Natural killer cell (primary cell): ENCODE measurements around the gene BEND7. TPM values are rescaled to one million over a fixed set of nuclear protein-coding genes. Genes with fewer than 3 reads are reported as not detected.
A peak's percentile ranks its signal among the peaks of the same experiment; 100 is the strongest.

Source experiments
- ATAC-seq, 3 donors: fragments of 150-1000 bp in 2 of 3; fragments of 200-7000 bp in 1 of 3; cut with Tn5 transposase; 1 replicate in 1 of 3; 2 replicates in 2 of 3; pipeline ENCODE4 v1.10.0; 2021; ENCODE audit warnings: mild to moderate bottlenecking in 2 of 3, moderate library complexity in 2 of 3
- DNase-seq, 2 donors: peaks; one replicate each; pipeline versions ENCODE4 v3.0.0 to v3.0.0-alpha.2; 2013 to 2021; ENCODE audit warnings: mixed read lengths in 1 of 2
- H3K27ac ChIP-seq: one replicate; pipeline ENCODE4 v1.5.1; 2013; ENCODE audit warnings: mild to moderate bottlenecking, low read length
- H3K27me3 ChIP-seq: one replicate; pipeline ENCODE4 v1.6.1; 2013; ENCODE audit warnings: low read length; ENCODE audit not compliant: control insufficient read depth, insufficient read depth
- H3K36me3 ChIP-seq: one replicate; pipeline ENCODE4 v1.6.1; 2013; ENCODE audit warnings: low read length; ENCODE audit not compliant: control insufficient read depth, insufficient read depth
- H3K4me1 ChIP-seq: one replicate; pipeline ENCODE4 v1.6.1; 2013; ENCODE audit warnings: low read length; ENCODE audit not compliant: control insufficient read depth, insufficient read depth
- H3K4me3 ChIP-seq: one replicate; pipeline ENCODE4 v1.5.1; 2013; ENCODE audit warnings: low read length
- H3K9me3 ChIP-seq: one replicate; pipeline ENCODE4 v1.6.1; 2013; ENCODE audit warnings: low read length; ENCODE audit not compliant: control insufficient read depth, insufficient read depth
- H3K27ac Mint-ChIP-seq, 2 donors: one replicate each; pipeline ENCODE4 v1.8.0; 2022; ENCODE audit warnings: mild to moderate bottlenecking in 2 of 2, mixed read lengths in 2 of 2, moderate library complexity in 1 of 2
- H3K27me3 Mint-ChIP-seq, 2 donors: one replicate each; pipeline ENCODE4 v1.8.0; 2022; ENCODE audit warnings: low read depth in 2 of 2, mixed read lengths in 2 of 2
- H3K36me3 Mint-ChIP-seq: one replicate; pipeline ENCODE4 v1.8.0; 2022; ENCODE audit warnings: mixed read lengths
- H3K4me1 Mint-ChIP-seq, 2 donors: one replicate each; pipeline ENCODE4 v1.8.0; 2022; ENCODE audit warnings: mixed read lengths in 2 of 2
- H3K4me3 Mint-ChIP-seq: one replicate; pipeline ENCODE4 v1.8.0; 2022; ENCODE audit warnings: mild to moderate bottlenecking, moderate library complexity, mixed read lengths
- H3K9me3 Mint-ChIP-seq, 2 donors: one replicate each; pipeline ENCODE4 v1.8.0; 2022; ENCODE audit warnings: mixed read lengths in 2 of 2
- WGBS: methylation state at CpG from one replicate; pipeline ENCODE4 v1.1.7; 2013; ENCODE audit warnings: missing lambda C conversion rate; ENCODE audit not compliant: insufficient coverage; 5-methylcytosine and 5-hydroxymethylcytosine counted together
- intact Hi-C: fragments of 100-400 bp; cut with micrococcal nuclease; formaldehyde crosslinking; loops from one replicate; pipeline ENCODE4 v1.14.2; 2022
- total RNA-seq, 4 donors: library from RNA; stranded (reverse); fragments of 120-200 nt in 1 of 4; gene quantifications; one replicate each; pipeline versions ENCODE4 v1.2.3 to v1.2.4, GENCODE V29; 2013 to 2022
- TF ChIP-seq, protein P1 (sequence below): fragments of 200-600 bp; IDR thresholded peaks from one replicate; pipeline ENCODE4 v1.8.0; 2022; ENCODE audit warnings: antibody characterized with exemption

The BEND7 gene
- total RNA-seq, result under 1 TPM in 1 of 3 donors, not detected in 2; 0.38 TPM
- 0.43 TPM for total RNA-seq (2013)

DNA sequence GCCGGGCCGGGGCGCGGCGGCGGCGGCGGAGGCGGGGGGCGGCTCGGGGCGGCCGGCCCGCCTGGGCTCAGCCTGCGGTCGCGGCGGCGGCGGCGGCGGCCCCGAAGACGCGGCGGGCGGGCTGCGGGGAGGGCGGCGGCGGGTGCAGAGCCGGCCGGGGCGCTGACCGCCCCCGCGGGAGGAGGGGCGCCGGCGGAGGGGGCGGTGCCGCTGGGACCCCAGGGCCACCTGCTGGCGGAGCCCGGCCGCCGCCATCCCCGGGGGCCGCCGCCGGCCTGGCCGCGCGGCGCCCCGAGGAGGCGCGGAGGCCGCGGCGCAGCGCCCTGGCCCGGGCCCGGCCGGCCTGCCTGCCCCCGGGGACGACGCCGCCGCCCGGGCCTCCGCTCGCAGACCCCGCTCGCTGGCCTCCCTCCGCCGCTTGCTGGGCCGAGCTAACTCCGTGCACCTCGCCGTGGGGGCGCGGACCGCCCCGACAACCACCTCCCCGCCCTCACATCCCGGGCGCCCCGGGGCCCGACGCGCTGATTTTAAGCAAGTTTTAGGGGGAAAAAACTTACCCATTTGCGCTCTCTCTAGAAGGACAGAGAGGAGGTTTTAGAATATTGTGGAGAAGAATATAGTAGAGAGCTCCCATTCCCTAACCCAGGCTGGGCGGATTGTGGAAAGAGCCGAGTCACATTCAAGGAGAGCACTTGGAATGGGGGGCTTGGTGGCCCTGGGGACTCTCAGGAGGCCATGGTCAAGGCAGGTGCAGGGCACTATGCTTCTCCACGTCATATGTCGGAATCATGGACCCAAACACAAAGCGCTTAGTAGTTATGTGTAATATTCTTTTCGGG is at the start of gene BEND7:
TSS of gene BEND7 (minus strand) at position 140 of the 839 bp plus-strand sequence. CDS start 481 bp downstream, outside the sequence.
- Histone ChIP-seq H3K27ac (no peak within 1 kb of the TSS), H3K4me3 (no peak within 1 kb of the TSS)
- 4% methylated on average over 92 of the region's 98 CpGs for whole genome bisulfite sequencing

DNA sequence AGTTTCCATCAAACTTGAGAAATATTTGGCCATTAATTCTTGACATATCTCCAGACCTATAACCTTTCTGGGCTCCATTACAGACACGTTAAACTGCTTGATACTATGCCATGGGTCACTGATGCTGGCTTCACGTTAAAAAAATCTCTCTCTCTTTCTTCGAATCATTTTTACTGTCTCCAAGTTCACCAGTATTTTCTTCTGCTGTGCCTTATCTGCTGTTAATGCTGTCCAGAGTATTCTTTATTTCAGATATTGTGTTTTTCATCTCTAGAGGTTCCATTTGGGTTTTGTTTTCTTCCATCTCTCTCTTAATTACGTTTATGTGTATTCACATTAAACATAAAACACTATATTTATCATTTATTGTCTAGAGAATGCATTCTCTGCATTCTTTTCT is 45.1 kb upstream of the BEND7 start:
- H3K36me3 ChIP-seq, result no peaks in the 10 kb centered on the region
- 83% methylated on average over 4 of the region's 4 CpGs for WGBS

More for the DNA sequence above, at the start of gene BEND7:
- Histone ChIP-seq H3K36me3 (no peaks in the 10 kb centered on the region), H3K27me3 (peaks cover 32% of the 10 kb centered on the region), H3K4me1 (peaks cover 7% of the 10 kb centered on the region), H3K9me3 (no peaks in the 10 kb centered on the region)
- ATAC-seq (peak; percentile 37 to 67 (median 38)), DNase-seq (no peak)
- intact Hi-C loops, result no loop called here
- peak within 1 kb of the TSS; percentile 80 for H3K4me3 Mint-ChIP-seq
- H3K27ac Mint-ChIP-seq, result no peak within 1 kb of the TSS
- TF ChIP-seq, protein P1, sequence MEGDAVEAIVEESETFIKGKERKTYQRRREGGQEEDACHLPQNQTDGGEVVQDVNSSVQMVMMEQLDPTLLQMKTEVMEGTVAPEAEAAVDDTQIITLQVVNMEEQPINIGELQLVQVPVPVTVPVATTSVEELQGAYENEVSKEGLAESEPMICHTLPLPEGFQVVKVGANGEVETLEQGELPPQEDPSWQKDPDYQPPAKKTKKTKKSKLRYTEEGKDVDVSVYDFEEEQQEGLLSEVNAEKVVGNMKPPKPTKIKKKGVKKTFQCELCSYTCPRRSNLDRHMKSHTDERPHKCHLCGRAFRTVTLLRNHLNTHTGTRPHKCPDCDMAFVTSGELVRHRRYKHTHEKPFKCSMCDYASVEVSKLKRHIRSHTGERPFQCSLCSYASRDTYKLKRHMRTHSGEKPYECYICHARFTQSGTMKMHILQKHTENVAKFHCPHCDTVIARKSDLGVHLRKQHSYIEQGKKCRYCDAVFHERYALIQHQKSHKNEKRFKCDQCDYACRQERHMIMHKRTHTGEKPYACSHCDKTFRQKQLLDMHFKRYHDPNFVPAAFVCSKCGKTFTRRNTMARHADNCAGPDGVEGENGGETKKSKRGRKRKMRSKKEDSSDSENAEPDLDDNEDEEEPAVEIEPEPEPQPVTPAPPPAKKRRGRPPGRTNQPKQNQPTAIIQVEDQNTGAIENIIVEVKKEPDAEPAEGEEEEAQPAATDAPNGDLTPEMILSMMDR, result no peak
- no peaks in the 10 kb centered on the region for H3K9me3 Mint-ChIP-seq
- H3K27me3 Mint-ChIP-seq, result peaks cover 53 to 67% of the 10 kb centered on the region in 2 donors
- no peaks in the 10 kb centered on the region for H3K36me3 Mint-ChIP-seq
- peaks cover 6 to 10% of the 10 kb centered on the region in 2 donors for H3K4me1 Mint-ChIP-seq

GRCh38 chr10:13571541-13571940 is 42.7 kb upstream of the BEND7 start:
- H3K27me3 Mint-ChIP-seq, result peaks cover 16 to 30% of the 10 kb centered on the region in 2 donors
- ATAC-seq, result no peak
- no peak overlapping the region for H3K27ac Mint-ChIP-seq
- no peak overlapping the region for H3K27ac ChIP-seq
- no peaks in the 10 kb centered on the region for H3K4me1 ChIP-seq
- H3K27me3 ChIP-seq, result no peaks in the 10 kb centered on the region
- peaks cover 7% of the 10 kb centered on the region for H3K36me3 Mint-ChIP-seq
- peaks cover 4 to 5% of the 10 kb centered on the region in 2 donors for H3K9me3 Mint-ChIP-seq
- no peaks in the 10 kb centered on the region for H3K36me3 ChIP-seq
- TF ChIP-seq, protein P1, result no peak
- no peak overlapping the region for H3K4me3 Mint-ChIP-seq
- no peak overlapping the region for H3K4me3 ChIP-seq
- intact Hi-C loops, result no loop called here
- H3K9me3 ChIP-seq, result no peaks in the 10 kb centered on the region
- no peak for DNase-seq
- no peaks in the 10 kb centered on the region for H3K4me1 Mint-ChIP-seq
- WGBS, result 83% methylated on average over 5 of the region's 5 CpGs

More for the DNA sequence above, 45.1 kb upstream of the BEND7 start:
- H3K36me3 Mint-ChIP-seq, result peaks cover 7% of the 10 kb centered on the region
- TF ChIP-seq, protein P1, result no peak
- no peaks in the 10 kb centered on the region for H3K4me1 Mint-ChIP-seq
- H3K9me3 ChIP-seq, result no peaks in the 10 kb centered on the region
- H3K27ac Mint-ChIP-seq, result no peak overlapping the region
- H3K27ac ChIP-seq, result no peak overlapping the region
- H3K9me3 Mint-ChIP-seq, result peaks cover 4 to 5% of the 10 kb centered on the region in 2 donors
- intact Hi-C loops, result no loop called here
- peaks cover 9 to 37% of the 10 kb centered on the region in 2 donors for H3K27me3 Mint-ChIP-seq
- DNase-seq (no peak), ATAC-seq (no peak)
- no peaks in the 10 kb centered on the region for H3K27me3 ChIP-seq
- H3K4me3 Mint-ChIP-seq, result no peak overlapping the region
- no peaks in the 10 kb centered on the region for H3K4me1 ChIP-seq
- H3K4me3 ChIP-seq, result no peak overlapping the region
